HG02610 (cell line): Measurements from ENCODE around the gene KLF5.
"Not testable (repeated sequence)": the region's sequence is repeated elsewhere in the genome, so short reads cannot be mapped to it uniquely, and the experiment has no call there.

Experiments
- ATAC-seq: cut with Tn5 transposase; IDR thresholded peaks from one replicate; pipeline ENCODE4 v1.9.1; 2021; ENCODE audit warnings: mild to moderate bottlenecking, moderate library complexity; ENCODE audit not compliant: unreplicated experiment

The KLF5 gene

DNA sequence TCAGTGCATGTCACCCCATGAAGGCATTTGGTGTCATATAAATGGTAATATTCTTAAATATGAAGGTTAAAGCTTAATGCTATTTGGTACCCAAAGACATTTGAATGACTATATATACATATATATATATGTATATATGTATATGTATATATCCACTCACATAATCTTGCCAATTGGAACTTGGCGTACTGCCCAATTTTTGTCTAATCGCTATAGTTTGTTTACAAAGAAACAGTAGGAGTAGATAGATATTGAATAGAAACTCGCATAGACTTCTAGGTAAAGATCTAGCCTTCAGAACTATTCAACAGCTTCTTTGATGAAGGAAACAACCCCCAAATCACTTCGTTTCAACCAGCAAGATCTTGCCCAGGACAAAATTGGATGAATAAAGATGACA lies 24.1 kb downstream of the KLF5 start:
- ATAC-seq, result no peak

GRCh38 chr13:73088332-73088935 lies 29.6 kb downstream of the KLF5 start:
- no peak for ATAC-seq

DNA sequence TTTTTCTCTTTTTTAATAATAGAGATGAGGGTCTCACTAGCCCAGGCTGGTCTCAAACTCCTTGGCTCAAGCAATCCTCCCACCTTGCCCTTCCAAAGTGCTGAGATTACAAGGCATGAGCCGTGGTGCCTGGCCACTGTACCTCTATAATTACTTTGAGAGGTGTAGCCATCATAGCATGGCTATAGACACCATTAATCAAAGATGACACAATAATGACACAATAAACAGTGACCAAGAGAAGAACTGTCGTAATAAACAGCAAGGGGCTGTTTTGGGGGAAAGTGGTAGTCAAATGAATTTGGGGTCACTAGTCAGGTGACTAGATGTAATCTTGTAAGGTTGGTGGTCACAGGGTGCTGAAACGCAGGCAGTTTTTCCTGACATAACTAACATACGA lies 30.4 kb downstream of the KLF5 start:
- ATAC-seq, result no peak

DNA sequence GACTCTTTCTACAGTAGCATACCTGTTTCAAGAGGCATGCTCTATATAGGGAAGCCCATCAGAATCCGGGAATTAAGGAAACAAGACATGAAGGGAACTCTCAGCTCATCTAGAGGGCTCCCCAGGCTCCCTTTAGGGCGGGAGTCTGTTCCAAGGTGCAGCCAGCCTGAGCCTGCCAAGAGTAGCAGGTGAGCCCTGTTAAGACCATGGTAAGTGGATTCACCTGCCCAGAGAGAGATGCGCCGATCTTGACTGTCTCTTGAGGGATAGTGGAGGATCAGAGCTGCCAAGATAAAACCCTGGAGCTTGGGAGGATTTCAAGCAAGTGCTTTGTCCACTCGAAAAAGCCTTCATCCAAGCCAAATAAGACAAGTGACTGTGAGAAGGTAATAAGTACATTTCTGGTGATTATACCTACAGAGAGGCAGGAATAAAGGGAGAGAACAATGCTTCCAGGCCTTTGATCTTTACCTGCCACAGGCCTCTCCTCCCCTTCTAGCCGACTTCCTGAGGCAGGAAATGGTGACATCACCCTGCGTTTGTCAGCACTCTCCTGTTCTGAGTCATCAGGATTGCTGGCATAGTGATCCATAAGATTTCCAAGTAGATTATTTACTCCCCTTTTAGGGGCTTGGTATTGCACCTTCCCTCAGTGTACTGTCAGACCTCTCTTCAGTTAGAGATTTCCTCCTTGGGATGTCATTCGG lies 31.5 kb downstream of the KLF5 start:
- ATAC-seq, result no peak

DNA sequence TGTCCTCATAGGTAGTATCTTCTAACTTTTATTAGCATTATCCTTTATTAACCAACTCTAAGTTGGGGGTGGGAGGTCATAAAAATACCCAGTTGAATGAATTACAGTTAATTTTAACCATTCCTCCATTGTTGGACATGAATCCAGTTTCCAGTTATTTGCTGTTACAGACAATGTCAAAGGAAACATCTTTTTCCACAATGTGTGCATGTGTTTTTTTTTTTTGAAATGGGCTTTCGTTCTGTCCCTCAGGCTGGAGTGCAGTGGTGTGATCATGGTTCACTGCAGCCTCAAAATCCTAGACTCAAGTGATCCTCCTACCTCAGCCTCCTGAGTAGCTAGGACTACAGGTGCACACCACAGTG lies 32.0 kb downstream of the KLF5 start:
- ATAC-seq, result no peak

- no peak for ATAC-seq
These were observed 34.0 kb downstream of the KLF5 start for GRCh38 chr13:73092829-73093228.

DNA sequence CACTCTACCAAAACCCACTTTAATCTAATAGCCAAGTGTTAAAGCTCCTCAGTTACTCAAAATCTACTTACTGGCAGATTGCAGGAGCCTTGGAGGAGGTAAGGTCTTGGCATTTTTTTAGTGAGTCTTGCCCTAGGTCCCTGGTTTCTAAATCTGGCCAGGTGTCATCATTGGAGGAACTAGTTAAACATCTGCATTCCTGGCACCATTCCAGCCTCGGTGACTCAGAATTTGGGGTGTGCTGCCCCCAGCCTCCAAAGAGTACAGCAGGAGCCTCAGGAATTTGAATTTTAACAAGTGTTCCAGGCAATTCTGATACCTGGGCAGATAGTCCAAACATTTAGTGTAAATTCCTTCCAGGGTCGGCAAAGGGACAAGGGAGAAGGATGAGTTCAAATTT lies 37.4 kb downstream of the KLF5 start:
- ATAC-seq, result no peak

DNA sequence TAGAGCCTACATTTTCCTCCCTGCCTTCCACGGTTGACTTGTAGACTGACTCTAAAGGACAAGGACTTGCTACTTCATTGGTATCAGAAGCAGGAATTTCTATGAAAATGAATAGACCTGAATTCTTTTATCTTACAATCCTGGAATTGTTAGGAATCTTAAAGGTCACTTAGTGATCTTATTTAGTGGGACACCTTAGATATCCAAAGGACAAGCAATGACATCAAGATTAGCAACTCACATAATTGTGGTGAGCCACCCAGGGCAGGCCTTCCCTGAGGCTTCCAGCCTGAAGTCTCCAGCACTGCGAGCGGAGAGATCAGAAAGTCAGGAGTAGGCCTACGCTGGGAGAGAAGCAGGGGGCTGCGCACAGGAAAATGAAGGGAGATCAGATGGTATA lies 37.8 kb downstream of the KLF5 start:
- no peak for ATAC-seq

GRCh38 chr13:73100781-73101180 lies 42.0 kb downstream of the KLF5 start:
- not testable (repeated sequence) for ATAC-seq

DNA sequence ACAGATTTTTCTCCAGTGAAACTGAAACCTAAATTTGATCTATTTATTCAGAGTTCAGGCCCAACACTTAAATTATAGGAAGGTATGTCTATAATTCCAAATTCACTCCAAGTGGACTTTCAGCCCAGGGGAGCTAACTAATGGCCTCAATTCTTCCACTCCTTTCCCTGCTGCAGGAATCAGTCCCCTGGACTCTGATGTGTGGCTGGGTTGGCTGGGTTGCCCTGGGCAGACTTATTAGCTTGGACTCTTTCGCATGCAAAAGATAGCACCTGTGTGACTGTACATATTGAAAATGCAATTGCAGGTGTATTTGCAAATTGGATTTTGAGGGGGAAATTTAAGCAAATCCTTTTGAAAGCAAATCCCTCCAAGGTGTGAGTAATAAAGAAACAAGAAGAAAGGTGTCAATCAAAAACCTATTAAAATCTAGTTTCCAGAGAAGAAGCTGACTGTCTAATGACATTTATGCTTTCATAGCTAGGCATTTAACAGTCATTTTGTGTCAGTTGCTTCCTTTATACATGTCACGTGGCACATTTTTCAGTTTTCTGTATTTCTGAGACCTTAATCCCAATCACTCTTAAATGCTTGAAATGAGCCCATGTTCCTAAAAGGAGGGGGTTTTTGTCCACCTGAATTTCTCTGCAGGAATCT lies 42.7 kb downstream of the KLF5 start:
- ATAC-seq, result no peak

GRCh38 chr13:73103238-73103637 lies 44.4 kb downstream of the KLF5 start:
- ATAC-seq, result no peak

DNA sequence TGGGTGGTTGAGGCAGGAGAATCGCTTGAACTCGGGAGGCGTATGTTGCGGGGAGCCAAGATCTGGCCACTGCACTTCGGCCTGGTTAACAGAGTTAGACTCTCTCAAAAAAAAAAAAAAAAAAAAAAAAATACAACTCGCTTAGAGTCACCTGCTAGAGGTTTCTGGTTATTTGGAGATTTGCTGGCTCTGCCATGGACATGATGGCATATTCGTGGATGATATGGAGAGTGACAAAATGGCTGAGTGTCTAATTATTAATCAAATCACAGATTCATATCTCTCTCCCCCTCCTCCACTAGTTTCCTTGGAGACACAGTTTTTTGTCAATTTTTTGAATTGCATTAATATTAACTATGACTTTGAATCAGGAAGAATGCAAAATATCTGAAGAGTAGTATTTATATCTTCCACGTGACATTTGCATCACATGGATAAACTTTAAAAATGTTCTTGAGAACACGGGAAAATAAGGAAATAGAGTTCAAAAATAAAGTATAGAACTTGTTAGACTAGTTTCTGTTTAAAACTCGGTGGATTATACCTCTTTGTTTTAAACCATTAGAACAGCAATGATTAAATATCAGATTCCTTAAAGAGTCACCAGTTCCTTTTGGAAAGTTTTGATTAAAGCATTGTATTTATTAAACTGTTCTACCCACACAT lies 47.8 kb downstream of the KLF5 start:
- ATAC-seq, result no peak

DNA sequence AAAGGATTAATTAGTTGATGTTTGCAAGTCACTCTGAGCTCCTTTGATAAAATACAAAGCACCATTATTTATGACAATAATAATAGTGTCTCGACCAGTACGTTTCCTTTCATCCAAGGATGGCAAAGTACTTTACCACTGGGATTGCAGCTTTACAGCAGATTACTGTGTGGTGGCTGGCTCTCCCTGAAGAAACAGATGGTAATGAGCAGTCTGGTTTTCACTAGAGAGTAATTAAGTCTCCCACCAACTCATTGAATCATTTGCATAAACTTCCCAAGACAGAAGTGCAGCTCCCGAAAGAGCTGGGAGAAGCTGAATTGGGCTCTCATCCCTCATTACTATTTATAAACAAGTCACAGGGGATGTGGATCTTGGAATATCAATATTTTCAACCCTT lies 48.7 kb downstream of the KLF5 start:
- no peak for ATAC-seq

DNA sequence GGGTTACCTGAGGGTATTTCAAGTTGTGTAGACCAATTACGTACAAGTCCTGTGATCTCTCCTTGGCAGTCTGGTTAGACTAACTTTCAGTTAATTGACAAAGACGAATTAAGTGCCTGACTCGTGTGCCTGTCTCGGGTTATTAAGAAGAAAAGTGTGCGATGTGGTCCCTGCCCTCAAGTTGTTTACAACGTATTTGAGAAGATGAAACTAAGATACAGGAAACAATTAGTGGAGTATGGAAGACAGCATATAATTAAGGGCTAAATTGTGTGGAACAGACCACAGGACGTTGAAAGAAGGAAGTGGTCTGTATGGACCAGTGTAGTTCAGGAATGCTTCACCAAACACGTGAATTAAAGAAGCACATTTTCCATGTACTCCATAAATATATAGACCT lies 49.2 kb downstream of the KLF5 start:
- no peak for ATAC-seq

DNA sequence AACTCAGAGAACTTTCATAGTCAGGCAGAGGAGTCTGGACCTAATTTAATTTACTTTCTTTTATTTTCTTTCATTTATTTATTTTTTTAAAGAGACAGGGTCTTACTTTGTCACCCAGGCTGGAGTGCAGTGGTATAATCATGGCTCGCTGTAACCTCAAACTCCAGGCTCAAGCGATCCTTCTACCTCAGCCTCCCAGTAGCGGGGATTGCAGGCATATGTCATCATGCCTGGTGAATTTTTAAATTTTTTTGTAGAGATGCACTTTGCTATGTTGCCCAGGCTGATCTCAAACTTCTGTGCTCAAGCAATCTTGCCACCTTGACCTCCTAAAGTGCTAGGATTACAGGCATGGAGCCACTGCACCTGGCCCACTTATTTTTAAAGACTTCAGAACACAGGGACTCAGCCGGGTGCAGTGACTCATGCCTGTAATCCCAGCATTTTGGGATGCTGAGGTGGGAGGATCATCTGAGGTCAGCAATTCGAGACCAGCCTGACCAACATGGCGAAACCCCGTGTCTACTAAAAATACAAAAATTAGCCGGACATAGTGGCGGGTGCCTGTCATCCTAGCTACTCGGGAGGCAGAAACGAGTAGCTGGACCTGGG lies 50.6 kb downstream of the KLF5 start:
- no peak for ATAC-seq

- ATAC-seq, result no peak
These were observed 51.2 kb downstream of the KLF5 start for GRCh38 chr13:73109969-73110368.

- ATAC-seq, result no peak
These were observed 52.0 kb downstream of the KLF5 start for GRCh38 chr13:73110814-73111213.

DNA sequence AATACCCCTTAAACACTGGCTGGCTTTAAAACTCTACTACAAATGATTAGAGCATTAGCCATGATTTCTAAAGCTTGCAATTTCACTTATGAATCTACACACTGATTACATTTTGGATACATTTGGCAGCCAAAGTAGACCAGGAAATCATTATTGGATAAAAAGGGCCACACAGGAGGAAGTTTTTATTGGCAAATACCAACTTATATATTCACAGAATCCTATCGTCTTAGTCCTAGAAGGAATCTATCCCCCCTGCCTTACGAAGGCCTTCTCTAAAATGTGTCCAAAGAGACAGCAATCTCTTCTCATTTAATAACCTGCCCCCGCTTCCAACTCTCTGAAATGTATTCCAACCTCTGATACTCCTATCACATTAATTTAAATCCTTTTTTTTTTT lies 52.5 kb downstream of the KLF5 start:
- ATAC-seq, result no peak

DNA sequence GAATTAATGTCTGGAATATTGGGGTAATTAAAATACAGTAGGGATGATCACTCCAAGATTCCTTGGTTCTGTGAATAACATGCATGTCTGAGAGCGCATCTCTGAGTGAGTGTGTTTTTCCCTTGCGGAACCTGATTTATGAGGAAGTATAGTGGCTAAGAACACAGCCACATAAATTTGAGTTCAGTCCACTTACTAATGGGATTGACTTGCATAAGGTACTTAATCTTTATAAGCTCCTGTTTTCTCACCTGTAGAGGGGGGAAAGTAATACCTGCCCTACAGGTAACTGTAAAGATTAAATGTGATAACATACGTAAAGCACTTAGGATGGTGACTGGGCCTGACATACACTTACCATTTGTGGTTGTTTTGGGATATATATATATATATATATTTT lies 60.8 kb downstream of the KLF5 start:
- no peak for ATAC-seq
